HepG2 (cell line): ENCODE measurements around the gene ST6GALNAC4. TPM values are rescaled to one million over a fixed set of nuclear protein-coding genes. Genes with fewer than 3 reads are reported as not detected.

Experiments used
- CAMTA2 ChIP-seq: sonication (generic); formaldehyde crosslinking; IDR thresholded peaks from 2 replicates; pipeline ENCODE4 v1.4.0; 2020; ENCODE audit warnings: mild to moderate bottlenecking, missing genetic modification reagents, borderline replicate concordance
- CC2D1A ChIP-seq: sonication (generic); formaldehyde crosslinking; IDR thresholded peaks from 2 replicates; pipeline ENCODE4 v1.8.1; 2023; ENCODE audit warnings: mild to moderate bottlenecking, missing genetic modification reagents
- CSRNP1 ChIP-seq: sonication (generic); formaldehyde crosslinking; IDR thresholded peaks from 2 replicates; pipeline ENCODE4 v1.8.1; 2023; ENCODE audit warnings: mild to moderate bottlenecking, missing genetic modification reagents
- ETV5 ChIP-seq: IDR thresholded peaks from 2 replicates; pipeline ENCODE4 v1.6.1; 2018; ENCODE audit warnings: missing biosample characterization, missing genetic modification reagents, inconsistent platforms, borderline replicate concordance
- KLF16 ChIP-seq, 2 experiments: sonication (generic) in 1 of 2; formaldehyde crosslinking in 1 of 2; IDR thresholded peaks; 2 replicates each; pipeline versions ENCODE4 v1.6.1 to v1.8.0; 2016 to 2023; ENCODE audit warnings: missing genetic modification reagents in 2 of 2, missing compliant biosample characterization in 1 of 2
- KLF6 ChIP-seq: IDR thresholded peaks from 2 replicates; pipeline ENCODE4 v1.8.0; 2016; ENCODE audit warnings: missing biosample characterization, missing genetic modification reagents
- NR1H2 ChIP-seq: sonication (generic); formaldehyde crosslinking; IDR thresholded peaks from 2 replicates; pipeline ENCODE4 v1.8.1; 2022; ENCODE audit warnings: low read depth, missing genetic modification reagents, borderline replicate concordance
- SNAI1 ChIP-seq: sonication (generic); formaldehyde crosslinking; IDR thresholded peaks from 2 replicates; pipeline ENCODE4 v1.5.0; 2020; ENCODE audit warnings: mild to moderate bottlenecking, missing genetic modification reagents, borderline replicate concordance
- TARDBP ChIP-seq: sonication (generic); formaldehyde crosslinking; IDR thresholded peaks from 2 replicates; pipeline ENCODE4 v1.8.0; 2022; ENCODE audit warnings: mild to moderate bottlenecking, missing genetic modification reagents
- TBX3 ChIP-seq: fragments of 450-650 bp; IDR thresholded peaks from 2 replicates; pipeline ENCODE4 v1.6.1; 2017; ENCODE audit warnings: antibody characterized with exemption, mild to moderate bottlenecking, inconsistent platforms, borderline replicate concordance
- ZBTB38 ChIP-seq: sonication (generic); formaldehyde crosslinking; IDR thresholded peaks from 2 replicates; pipeline ENCODE4 v1.5.1; 2020; ENCODE audit warnings: mild to moderate bottlenecking, missing genetic modification reagents
- ZNF235 ChIP-seq: sonication (generic); formaldehyde crosslinking; IDR thresholded peaks from 2 replicates; pipeline ENCODE4 v1.8.1; 2023; ENCODE audit warnings: mild to moderate bottlenecking, missing genetic modification reagents, borderline replicate concordance
- ZNF512 ChIP-seq: sonication (generic); formaldehyde crosslinking; IDR thresholded peaks from 2 replicates; pipeline ENCODE4 v1.4.0; 2020; ENCODE audit warnings: mild to moderate bottlenecking, missing genetic modification reagents
- ZNF572 ChIP-seq: sonication (generic); formaldehyde crosslinking; IDR thresholded peaks from 2 replicates; pipeline ENCODE4 v1.5.1; 2020; ENCODE audit warnings: mild to moderate bottlenecking, missing genetic modification reagents
- ZNF790 ChIP-seq: sonication (generic); formaldehyde crosslinking; IDR thresholded peaks from 2 replicates; pipeline ENCODE4 v1.8.0; 2022; ENCODE audit warnings: missing genetic modification reagents, mild to moderate bottlenecking, borderline replicate concordance
- polyA plus RNA-seq, 8 experiments: library from polyadenylated mRNA; depleted of rRNA in 3 of 8; stranded (reverse) in 7 of 8; unstranded in 1 of 8; fragments of >200 nt; fragmentation: Illumina TruSeq in 4 of 8; extraction: Trizol in 4 of 8; gene quantifications; 2 replicates each; pipeline versions ENCODE4 v1.2.1 to v1.2.3, GENCODE V29; 2011 to 2016; ENCODE audit warnings: low read depth in 4 of 8, missing spikeins in 1 of 8, mixed read lengths in 1 of 8; ENCODE audit not compliant: insufficient read depth in 1 of 8
- total RNA-seq, 5 experiments: library from RNA; depleted of rRNA; stranded (reverse); fragments of >200 nt; fragmentation: Illumina TruSeq; extraction: Trizol; gene quantifications; 2 replicates each; pipeline ENCODE4 v1.2.3, GENCODE V29; 2016; ENCODE audit warnings: low read depth in 1 of 5
- TF ChIP-seq, protein P1 (sequence below): sonication (generic); formaldehyde crosslinking; IDR thresholded peaks from 2 replicates; pipeline ENCODE4 v1.4.0; 2020; ENCODE audit warnings: low read depth, mild to moderate bottlenecking, missing genetic modification reagents
- TF ChIP-seq, protein P2 (sequence below): sonication (generic); formaldehyde crosslinking; IDR thresholded peaks from 2 replicates; pipeline ENCODE4 v1.4.0; 2020; ENCODE audit warnings: missing genetic modification reagents

The ST6GALNAC4 gene
- total and polyA plus RNA-seq, 2 of the 13 experiments (the other 11 are each of a cell fraction or from before 2014, with no cell fraction given) = 18.8 to 27.7 TPM

GRCh38 chr9:127903557-127904475, 13.0 kb downstream of the ST6GALNAC4 start (continued):
- peak; percentile 92 for TF ChIP-seq ETV5 (CRISPR knock-in tag)
- no peak for TF ChIP-seq ZNF235 (CRISPR knock-in tag)
- no peak for TF ChIP-seq NR1H2 (CRISPR knock-in tag)
- TF ChIP-seq CSRNP1 (CRISPR knock-in tag) = no peak
- TF ChIP-seq, protein P1, sequence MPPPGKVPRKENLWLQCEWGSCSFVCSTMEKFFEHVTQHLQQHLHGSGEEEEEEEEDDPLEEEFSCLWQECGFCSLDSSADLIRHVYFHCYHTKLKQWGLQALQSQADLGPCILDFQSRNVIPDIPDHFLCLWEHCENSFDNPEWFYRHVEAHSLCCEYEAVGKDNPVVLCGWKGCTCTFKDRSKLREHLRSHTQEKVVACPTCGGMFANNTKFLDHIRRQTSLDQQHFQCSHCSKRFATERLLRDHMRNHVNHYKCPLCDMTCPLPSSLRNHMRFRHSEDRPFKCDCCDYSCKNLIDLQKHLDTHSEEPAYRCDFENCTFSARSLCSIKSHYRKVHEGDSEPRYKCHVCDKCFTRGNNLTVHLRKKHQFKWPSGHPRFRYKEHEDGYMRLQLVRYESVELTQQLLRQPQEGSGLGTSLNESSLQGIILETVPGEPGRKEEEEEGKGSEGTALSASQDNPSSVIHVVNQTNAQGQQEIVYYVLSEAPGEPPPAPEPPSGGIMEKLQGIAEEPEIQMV (CRISPR knock-in tag) = no peak; the same call in 1 of the 2 replicates
- peak; percentile 43; the same call in 1 of the 2 replicates for TF ChIP-seq ZBTB38 (CRISPR knock-in tag)
- TF ChIP-seq ZNF790 (CRISPR knock-in tag) = no peak
- TF ChIP-seq TARDBP (CRISPR knock-in tag) = peak; percentile 78
- TF ChIP-seq TBX3 = no peak
- 0 out of 2 replicates have a peak, but pooled peaks have one; percentile 51 for TF ChIP-seq KLF6
- no peak for TF ChIP-seq ZNF512 (CRISPR knock-in tag)
- TF ChIP-seq, protein P2, sequence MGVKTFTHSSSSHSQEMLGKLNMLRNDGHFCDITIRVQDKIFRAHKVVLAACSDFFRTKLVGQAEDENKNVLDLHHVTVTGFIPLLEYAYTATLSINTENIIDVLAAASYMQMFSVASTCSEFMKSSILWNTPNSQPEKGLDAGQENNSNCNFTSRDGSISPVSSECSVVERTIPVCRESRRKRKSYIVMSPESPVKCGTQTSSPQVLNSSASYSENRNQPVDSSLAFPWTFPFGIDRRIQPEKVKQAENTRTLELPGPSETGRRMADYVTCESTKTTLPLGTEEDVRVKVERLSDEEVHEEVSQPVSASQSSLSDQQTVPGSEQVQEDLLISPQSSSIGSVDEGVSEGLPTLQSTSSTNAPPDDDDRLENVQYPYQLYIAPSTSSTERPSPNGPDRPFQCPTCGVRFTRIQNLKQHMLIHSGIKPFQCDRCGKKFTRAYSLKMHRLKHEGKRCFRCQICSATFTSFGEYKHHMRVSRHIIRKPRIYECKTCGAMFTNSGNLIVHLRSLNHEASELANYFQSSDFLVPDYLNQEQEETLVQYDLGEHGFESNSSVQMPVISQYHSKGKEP (CRISPR knock-in tag) = no peak
- TF ChIP-seq CC2D1A (CRISPR knock-in tag) = no peak
- TF ChIP-seq CAMTA2 (CRISPR knock-in tag) = no peak
- TF ChIP-seq ZNF572 = no peak
- peak in 1 of 2 experiments; percentile 67; a peak in 1 of 4 replicates for TF ChIP-seq KLF16 (CRISPR knock-in tag; IDR thresholded peaks at IDR 0.05)
- TF ChIP-seq SNAI1 (CRISPR knock-in tag) = 0 out of 2 replicates have a peak, but pooled peaks have one; percentile 1
